HG02678 (cell line): ENCODE measurements around the gene ENTPD6.
"Not testable (repeated sequence)": the region's sequence is repeated elsewhere in the genome, so short reads cannot be mapped to it uniquely, and the experiment has no call there.

Experiments used
- ATAC-seq: cut with Tn5 transposase; IDR thresholded peaks from one replicate; pipeline ENCODE4 v1.9.1; 2021; ENCODE audit warnings: mild to moderate bottlenecking, moderate library complexity; ENCODE audit not compliant: unreplicated experiment

The ENTPD6 gene

DNA sequence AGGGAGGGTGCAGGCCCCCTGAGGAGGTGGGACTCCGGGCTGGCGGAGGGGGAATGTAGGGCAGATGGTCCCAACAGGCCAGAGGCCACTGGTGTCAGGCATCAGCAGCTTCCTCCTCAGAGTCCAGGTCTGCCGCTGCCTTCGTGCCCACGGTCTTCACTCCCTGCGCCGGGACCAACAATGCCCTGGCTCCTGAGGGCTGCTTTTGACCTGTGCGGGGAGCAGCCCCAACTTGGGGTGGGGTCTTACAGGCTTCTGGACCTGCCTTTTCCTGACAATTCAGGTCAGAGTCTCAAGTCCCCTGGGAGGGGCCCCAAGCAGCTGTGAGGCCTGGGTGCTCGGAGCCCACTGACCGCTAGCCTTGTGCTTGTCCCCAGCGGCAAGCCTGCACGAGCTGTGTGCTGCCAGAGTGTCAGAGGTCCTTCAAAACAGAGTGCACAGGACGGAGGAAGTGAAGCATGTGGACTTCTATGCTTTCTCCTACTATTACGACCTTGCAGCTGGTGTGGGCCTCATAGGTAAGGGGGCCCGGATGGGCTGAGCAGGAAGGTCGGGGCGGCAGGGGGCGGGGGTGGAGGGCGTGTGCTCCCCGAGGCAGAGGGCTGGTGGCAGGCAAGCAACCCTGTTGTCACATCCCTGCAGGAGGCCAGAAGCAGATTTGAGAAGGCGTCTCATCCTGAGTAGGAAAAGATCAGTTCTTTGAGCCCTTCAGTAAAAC, 27.1 kb downstream of the ENTPD6 start:
- ATAC-seq, result no peak

DNA sequence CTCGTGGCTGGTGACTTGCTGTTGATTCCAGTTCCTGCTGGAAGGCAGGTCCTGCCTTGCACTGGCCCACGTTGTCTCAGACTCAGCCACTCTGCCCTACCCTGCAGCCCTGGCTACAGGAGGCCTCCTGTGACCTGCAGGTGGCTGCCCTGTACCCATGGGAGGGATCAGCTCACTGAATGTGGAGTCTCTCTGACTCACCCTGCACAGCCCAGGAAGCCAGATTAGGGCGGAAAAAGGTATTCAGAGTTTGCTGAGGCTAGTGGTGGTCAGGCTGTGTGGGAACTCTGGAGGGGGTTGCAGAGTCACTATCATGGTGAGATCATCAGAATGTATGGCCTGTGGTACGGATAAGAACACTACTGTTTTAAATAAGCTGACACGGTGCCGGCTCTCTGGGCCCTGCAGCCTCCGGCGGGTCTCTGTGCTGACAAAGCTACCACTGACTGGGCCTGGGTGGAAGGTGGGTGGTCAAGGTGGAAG, 27.7 kb downstream of the ENTPD6 start:
- no peak for ATAC-seq

DNA sequence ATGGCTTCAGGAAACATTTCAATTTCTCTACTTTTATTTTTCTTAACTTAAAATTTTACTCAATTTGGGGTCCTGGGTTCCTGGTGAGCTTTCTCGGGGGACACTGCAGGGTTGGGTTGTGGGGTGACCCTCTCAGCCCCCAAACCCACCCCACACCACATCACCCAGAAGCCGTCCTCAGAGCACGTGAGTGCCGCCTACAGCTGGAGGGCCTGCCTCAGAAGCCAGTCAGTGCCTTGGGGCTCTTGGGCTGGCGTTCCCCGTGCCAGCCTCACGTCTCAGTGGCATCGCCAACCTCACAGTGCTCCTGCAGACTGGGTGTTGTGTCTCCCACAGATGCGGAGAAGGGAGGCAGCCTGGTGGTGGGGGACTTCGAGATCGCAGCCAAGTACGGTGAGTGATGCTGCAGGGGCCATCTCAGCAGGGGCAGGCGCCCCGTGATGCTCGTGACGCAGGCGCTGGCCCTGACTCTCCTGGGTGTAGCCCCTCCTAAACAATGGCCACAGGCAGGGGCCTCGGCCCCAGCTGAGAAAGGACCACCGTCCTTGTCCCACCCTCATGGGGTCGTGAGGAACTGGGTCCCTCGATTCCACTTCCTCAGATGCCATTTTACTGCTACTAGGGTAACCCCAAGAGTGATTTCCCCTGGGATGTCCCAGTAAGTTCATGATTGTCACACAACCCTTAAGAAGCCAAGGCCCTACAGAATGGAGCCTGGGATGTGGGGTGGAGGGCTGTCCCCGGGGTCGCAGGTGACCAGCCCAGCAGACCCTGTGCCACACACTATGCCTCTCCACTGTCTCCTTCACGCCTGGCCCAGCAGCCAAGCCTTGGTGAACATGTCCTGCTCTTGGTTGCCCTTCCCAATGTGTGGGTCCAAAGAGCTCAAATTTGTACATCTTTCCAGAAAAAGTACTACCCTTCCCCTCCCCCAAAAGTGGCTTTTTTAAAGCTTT, 28.5 kb downstream of the ENTPD6 start:
- no peak for ATAC-seq

DNA sequence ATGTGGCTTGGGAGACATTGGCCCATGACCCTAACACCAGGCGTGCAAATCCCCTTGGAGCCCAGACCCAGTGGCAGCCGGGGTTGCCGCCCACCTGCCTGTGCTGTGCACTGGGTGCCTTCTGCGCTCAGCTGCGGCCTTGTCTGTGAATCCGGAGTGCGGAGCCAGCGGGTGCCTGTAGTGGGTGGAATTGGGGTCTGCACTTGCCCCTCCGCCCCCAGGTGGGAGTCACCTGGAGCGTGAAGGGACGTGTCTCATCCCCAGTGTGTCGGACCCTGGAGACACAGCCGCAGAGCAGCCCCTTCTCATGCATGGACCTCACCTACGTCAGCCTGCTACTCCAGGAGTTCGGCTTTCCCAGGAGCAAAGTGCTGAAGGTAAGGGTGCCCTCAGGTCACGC, 29.4 kb downstream of the ENTPD6 start:
- ATAC-seq, result no peak

DNA sequence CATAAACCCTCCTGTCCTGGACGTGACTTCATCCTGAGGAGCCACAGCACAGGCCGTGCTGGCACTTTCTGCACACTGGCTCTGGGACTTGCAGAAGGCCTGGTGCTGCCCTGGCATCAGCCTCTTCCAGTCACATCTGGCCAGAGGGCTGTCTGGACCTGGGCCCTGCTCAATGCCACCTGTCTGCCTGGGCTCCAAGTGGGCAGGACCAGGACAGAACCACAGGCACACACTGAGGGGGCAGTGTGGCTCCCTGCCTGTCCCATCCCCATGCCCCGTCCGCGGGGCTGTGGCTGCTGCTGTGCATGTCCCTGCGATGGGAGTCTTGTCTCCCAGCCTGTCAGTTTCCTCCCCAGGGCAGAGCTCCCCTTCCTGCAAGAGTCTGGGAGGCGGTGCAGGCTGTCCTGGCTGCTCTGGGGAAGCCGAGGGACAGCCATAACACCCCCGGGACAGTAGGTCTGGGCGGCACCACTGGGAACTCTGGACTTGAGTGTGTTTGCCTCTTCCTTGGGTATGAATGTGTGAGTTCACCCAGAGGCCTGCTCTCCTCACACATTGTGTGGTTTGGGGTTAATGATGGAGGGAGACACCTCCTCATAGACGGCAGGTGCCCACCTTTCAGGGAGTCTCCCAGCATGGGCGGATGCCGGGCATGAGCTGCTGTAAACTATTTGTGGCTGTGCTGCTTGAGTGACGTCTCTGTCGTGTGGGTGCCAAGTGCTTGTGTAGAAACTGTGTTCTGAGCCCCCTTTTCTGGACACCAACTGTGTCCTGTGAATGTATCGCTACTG, 30.3 kb downstream of the ENTPD6 start:
- no peak for ATAC-seq

DNA sequence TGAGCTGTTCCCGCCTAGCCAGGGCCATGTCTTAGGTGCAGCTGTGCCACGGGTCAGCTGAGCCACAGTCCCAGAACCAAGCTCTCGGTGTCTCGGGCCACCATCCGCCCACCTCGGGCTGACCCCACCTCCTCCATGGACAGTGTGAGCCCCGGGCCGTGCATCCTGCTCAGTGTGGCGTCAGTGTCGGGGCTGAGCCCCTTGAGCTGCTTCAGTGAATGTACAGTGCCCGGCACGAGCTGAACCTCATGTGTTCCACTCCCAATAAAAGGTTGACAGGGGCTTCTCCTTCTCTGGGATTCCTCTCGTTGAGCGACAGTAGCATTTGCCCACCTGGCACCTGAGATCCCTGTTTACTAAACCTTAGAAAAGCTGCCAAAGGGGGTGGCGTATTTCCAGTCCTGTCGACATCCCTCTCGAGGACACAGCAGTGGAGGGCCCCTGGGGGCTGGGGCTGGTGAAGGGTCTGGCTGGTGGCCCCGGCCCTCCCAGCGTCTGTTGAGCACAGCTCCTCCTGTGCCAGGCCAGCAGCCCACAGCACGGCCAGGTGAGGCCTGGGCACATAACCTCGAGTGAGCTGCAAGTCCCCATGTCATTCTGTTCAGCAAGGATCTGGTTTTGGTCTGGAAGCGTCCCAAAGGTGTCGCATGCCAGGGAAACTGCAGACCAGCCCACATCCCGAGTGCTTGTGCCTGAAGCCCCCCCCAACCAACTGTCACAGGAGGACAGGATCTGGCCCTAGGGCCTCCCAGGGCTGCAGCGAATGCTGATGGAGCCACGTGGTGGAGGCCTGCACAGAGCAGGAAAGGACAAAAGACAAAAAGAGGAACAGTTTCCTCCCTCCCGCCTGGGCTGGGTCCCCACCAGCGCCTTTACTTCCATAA, 31.2 kb downstream of the ENTPD6 start:
- ATAC-seq, result no peak

DNA sequence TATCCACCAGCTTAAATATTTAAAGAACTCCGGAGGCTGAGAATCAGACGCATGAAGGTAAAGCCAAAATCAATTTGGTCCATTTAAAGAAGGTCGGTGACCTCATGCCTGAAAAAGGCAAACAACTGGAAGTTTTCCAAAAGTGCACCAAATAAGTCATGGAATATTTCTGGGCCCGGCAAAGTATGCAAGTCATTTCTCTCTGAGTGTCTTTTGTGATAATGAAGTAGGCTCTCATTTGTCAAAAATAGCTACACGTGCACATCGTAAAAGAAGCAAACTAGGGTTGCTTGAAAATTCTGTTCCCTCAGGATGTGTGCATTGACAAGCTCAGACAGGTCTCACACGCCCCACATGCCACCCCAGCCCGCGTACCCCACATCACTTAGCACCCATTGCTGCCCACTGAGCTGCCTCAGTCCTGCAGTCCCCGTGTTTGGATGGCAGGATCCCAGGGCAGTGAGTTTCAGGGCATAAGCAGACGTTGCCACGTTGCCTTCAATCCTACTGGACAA, 31.9 kb downstream of the ENTPD6 start:
- ATAC-seq, result no peak

DNA sequence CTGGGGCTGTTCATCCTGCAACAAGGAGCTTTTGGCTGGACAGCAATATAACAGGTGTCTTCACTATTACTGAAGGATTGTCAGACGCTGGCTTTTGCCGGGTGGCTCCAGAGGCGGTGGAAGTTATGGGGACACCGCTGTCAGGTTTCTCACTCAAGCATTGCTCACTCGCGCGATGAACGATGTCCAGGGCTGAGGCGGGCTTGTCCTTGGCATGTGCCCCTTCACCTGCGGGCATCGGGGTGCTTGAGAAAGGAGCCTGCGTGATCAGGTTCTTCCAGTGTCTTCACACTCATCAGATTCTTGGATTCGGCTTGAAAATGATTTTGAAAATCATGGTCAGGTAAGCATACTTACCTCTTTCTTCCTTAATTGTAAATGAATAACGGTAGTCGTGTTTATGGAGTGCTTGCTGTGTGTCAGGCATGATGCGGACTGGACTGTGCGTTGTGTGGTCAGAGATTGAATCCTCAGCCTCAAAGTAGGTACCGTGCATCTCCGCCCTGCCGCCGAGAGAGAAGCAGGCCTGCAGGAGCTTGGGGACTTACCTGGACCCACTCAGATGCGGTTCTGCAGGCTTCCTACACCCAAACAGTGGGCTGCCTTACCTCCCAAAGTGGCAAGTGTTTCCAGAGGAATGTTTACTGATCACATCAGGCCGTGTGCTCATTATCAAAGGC, 34.1 kb downstream of the ENTPD6 start:
- no peak for ATAC-seq

DNA sequence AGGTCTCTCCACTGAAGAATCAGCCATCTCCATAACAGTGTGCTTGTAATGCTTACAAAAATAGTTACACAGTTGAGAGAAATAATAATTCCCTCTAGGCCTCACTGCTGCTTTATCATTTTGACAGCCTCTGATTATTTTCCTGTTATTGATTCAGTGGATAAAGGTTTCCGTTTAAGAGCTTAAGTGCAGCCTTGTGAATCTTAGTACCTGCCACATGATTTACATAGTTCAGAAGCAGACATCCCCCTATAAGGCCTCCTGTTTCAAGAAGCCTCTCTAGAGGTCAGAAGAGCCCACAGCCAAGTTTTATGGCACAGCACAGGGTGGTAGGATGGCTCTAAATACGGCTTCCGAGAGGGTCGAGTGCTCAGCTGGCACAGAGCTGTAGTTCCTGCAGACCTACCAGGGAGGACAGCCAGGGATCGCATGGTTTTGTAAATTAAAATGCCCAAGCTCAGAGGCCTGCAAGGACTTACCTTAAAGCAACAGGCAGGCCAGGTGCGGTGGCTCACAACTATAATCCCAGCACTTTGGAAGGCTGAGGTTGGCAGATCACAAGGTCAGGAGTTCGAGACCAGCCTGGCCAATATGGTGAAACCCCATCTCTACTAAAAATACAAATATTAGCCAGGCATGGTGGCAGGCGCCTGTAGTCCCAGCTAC, 34.8 kb downstream of the ENTPD6 start:
- ATAC-seq, result peak; percentile 93

DNA sequence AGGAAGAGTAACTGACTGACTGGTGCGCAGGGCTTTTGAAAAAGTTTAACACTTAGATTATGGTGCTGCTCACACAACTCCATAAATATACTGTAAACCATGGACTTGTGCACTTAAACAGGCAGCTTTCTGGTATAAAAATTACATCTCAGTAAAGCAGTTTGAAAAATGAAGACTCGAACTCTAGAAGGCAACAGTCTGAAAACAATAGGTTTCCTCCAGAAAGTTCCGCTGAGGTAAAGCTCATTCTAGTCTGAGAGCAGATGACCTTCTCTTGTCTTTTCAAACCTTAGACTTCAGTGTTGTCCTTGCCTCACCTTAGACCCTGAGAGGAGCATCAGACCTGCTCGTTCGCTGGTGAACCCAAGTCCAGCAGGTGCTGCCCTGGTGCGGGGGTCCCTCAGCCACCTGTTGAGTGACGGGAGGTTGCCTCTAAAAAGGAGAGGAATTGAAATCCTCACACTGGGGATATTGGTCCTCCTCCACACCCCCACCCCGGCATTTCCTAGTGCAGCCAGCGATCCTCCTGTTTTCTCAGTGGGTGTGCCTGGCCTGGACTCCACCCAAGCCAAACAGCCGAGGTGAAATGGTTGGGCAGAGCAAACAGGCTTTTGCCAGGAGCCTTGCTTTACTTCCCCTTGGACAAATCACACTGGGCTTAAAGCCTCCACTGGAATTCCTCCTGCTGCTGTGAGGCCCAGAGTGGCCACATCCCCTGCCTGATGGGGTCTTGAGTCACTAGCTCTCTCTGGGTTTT, 37.7 kb downstream of the ENTPD6 start:
- ATAC-seq, result no peak

DNA sequence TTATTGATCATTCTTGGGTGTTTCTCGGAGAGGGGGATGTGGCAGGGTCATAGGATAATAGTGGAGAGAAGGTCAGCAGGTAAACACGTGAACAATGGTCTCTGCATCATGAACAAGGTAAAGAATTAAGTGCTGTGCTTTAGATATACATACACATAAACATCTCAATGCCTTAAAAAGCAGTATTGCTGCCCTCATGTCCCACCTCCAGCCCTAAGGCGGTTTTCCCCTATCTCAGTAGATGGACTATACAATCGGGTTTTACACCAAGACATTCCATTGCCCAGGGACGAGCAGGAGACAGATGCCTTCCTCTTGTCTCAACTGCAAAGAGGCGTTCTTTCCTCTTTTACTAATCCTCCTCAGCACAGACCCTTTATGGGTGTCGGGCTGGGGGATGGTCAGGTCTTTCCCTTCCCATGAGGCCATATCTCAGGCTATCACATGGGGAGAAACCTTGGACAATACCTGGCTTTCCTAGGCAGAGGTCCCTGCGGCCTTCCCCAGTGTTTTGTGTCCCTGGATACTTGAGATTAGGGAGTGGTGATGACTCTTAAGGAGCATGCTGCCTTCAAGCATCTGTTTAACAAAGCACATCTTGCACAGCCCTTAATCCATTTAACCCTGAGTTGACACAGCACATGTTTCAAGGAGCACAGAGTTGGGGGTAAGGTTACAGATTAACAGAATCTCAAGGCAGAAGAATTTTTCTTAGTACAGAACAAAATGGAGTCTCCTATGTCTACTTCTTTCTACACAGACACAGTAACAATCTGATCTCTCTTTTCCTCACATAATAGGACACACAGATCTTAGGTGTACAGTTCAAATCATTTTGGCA, 38.7 kb downstream of the ENTPD6 start:
- not testable (repeated sequence) for ATAC-seq

DNA sequence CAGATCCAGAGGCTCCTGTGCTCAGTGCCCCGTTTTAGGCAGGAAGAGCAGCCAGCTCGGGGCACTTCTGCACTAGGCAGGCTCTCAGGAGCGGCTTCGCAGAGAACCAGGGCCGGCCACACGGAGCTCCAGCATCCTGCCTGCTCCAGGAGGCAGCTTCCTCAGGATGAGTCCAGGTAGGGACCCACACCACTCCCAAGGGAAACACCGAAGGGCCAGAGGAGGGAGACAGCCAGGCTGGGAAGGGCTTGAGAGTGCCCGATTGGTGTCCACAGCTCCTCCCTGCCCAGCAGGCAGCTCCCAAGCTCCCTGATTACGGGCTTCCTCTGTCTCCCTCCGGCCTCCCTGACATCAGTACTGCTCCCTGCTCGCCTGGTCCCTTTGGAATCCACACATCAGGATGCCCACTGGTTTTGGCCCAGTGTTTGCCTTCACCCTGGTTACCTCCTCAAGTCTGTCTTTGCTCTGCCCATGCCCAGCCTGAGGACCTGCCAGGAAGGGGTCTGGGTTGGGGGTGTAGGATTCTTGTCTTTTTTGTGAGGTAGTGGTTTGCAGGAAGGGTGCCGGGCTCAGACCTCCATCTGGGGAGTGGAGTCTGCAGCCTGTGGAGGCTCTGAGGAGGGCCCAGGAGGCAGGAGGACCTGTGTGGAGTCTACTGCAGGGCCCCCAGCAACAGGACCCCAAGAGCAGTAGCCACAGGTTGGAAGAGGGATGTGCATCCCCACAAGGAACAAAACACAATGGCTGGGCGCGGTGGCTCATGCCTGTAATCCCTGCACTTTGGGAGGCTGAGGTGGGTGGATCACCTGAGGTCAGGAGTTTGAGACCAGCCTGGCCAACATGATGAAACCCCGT, 41.2 kb downstream of the ENTPD6 start:
- ATAC-seq, result no peak

DNA sequence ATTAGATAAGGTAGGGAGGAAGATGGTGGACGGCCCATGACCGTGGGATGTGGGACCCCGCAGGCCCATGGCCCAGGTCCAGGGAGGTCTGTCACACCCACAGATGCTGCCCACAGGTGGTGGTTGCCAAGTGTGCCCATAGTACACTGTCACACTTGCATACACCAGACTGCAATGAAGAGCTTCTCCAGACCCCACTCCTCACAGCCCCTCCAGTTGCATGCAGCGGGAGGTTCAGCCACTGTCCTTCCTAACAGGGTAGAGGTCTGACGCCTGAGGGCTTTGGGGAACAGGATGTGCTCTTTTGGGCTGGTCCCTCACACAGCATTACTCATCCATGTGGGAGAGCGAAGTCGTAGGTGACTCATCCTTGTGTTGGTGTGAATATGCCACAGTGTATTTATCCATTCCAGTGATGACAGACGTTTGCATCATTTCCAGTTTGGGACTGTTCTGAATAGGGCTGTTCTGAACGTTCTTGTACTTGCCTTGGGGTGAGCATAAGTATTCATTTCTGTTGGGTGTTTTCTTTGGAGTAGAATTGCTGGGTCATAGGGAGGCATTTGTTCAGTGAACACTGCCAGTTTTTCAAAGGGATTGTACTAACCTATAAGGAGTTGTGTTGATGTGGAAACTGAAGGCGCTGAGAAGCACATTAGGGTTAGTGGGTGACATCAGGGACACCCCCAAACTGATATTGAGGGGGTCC, 42.3 kb downstream of the ENTPD6 start:
- ATAC-seq, result no peak

DNA sequence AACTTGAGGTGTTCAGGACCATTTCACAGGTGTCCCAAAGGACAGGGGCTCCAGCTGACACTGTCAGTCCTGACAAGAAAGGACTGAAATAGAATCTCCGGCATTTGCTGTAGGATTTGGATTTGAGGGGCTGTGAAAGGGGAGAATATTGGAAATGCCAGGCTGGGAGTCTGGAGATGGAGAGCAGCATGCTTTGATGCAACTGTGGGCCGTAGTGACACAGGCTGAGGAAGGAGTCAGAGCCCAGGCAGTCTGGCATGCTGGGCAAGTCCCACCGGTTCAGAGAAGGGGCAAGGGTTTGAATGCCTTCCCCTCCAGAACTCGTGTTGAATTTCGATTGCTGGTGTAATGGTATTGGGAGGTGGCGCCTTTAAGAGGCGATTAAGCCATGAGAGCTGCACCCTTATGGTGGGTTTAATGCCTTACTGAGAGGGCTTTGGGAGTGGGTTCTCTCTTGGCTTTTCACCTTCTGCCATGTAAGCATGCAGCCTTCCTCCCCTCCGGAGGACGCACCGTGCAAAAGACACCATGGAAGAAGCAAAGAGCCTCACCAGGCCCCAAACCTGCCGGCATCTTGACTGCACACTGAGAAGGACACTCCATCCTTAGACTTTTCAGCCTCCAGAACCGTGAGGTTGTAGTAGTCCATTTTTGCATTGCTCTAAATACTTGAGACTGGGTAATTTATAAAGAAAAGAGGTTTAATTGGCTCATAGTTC, 43.0 kb downstream of the ENTPD6 start:
- no peak for ATAC-seq
